Neural cell (in vitro differentiated cells): ENCODE measurements around the gene RERE. TPM values are rescaled to one million over a fixed set of nuclear protein-coding genes. Genes with fewer than 3 reads are reported as not detected.

ENCODE experiments used
- H2AFZ ChIP-seq: fragments of 200-600, 300-800 bp; sonication (generic), shearing (Covaris generic); 2 replicates; pipeline ENCODE4 v1.6.0; 2014; ENCODE audit warnings: low read depth, mild to moderate bottlenecking, antibody characterized with exemption, low read length, moderate library complexity
- H3F3A ChIP-seq: fragments of 200-600 bp; shearing (Covaris generic); 2 replicates; pipeline ENCODE4 v1.6.1; 2016; ENCODE audit warnings: mild to moderate bottlenecking, moderate library complexity, mixed read lengths, antibody characterized with exemption, low read length; ENCODE audit not compliant: insufficient read depth, poor library complexity, severe bottlenecking
- H3K27ac ChIP-seq: fragments of 200-600, 300-800 bp; sonication (generic), shearing (Covaris generic); 2 replicates; pipeline ENCODE4 v1.5.1; 2014; ENCODE audit warnings: mild to moderate bottlenecking, low read length, moderate library complexity
- H3K27me3 ChIP-seq: fragments of 300-800, 200-600 bp; sonication (generic), shearing (Covaris generic); 2 replicates; pipeline ENCODE4 v1.6.0; 2014; ENCODE audit warnings: mild to moderate bottlenecking, low read depth, low read length, moderate library complexity; ENCODE audit not compliant: insufficient read depth
- H3K36me3 ChIP-seq: fragments of 300-800, 200-600 bp; sonication (generic), shearing (Covaris generic); 2 replicates; pipeline ENCODE4 v1.5.1; 2014; ENCODE audit warnings: mild to moderate bottlenecking, antibody characterized with exemption, low read length, moderate library complexity; ENCODE audit not compliant: insufficient read depth
- H3K4me2 ChIP-seq: fragments of 300-800, 200-600 bp; sonication (generic), shearing (Covaris generic); 2 replicates; pipeline ENCODE4 v1.6.0; 2014; ENCODE audit warnings: mild to moderate bottlenecking, low read length
- H3K4me3 ChIP-seq: fragments of 300-800, 200-600 bp; sonication (generic), shearing (Covaris generic); 2 replicates; pipeline ENCODE4 v1.5.1; 2014; ENCODE audit warnings: mild to moderate bottlenecking, low read length, moderate library complexity
- H3K79me2 ChIP-seq: fragments of 200-600 bp; shearing (Covaris generic); replicated peaks from 2 replicates; pipeline ENCODE4 v1.6.0; 2014; ENCODE audit warnings: mild to moderate bottlenecking, low read length, moderate library complexity; ENCODE audit not compliant: insufficient read depth
- H3K9ac ChIP-seq: fragments of 300-800, 200-600 bp; sonication (generic), shearing (Covaris generic); 2 replicates; pipeline ENCODE4 v1.6.1; 2016; ENCODE audit warnings: mild to moderate bottlenecking, low read length, mixed read lengths
- H3K9me2 ChIP-seq: fragments of 200-600 bp; shearing (Covaris generic); 2 replicates; pipeline ENCODE4 v1.6.1; 2016; ENCODE audit warnings: mild to moderate bottlenecking, low read length, mixed read lengths; ENCODE audit not compliant: insufficient read depth
- H3K9me3 ChIP-seq: fragments of 200-600, 300-800 bp; sonication (generic), shearing (Covaris generic); 2 replicates; pipeline ENCODE4 v1.6.1; 2016; ENCODE audit warnings: mild to moderate bottlenecking, mixed run types, low read length, moderate library complexity, mixed read lengths
- H4K20me1 ChIP-seq: fragments of 200-600 bp; shearing (Covaris generic); 2 replicates; pipeline ENCODE4 v1.6.1; 2016; ENCODE audit warnings: mild to moderate bottlenecking, mixed run types; ENCODE audit not compliant: insufficient read depth
- EP300 ChIP-seq: fragments of 450-650 bp; conservative IDR thresholded peaks from 2 replicates; pipeline ENCODE4 v1.6.1; 2014; ENCODE audit warnings: antibody characterized with exemption, mild to moderate bottlenecking, moderate library complexity; ENCODE audit not compliant: poor library complexity, severe bottlenecking
- EZH2 ChIP-seq: fragments of 200-600, 300-800 bp; shearing (Covaris generic), sonication (generic); IDR thresholded peaks from 2 replicates; pipeline ENCODE4 v1.6.1; 2014; ENCODE audit warnings: antibody characterized with exemption, low read length, borderline replicate concordance, mild to moderate bottlenecking; ENCODE audit not compliant: insufficient read depth, poor library complexity, severe bottlenecking
- MXI1 ChIP-seq: fragments of 450-650 bp; conservative IDR thresholded peaks from 2 replicates; pipeline ENCODE4 v1.6.1; 2014; ENCODE audit warnings: antibody characterized with exemption, mild to moderate bottlenecking; ENCODE audit not compliant: poor library complexity, severe bottlenecking
- POLR2AphosphoS5 ChIP-seq: IDR thresholded peaks from 2 replicates; pipeline ENCODE4 v1.6.1; 2012
- RAD21 ChIP-seq: fragments of 450-650 bp; conservative IDR thresholded peaks from 2 replicates; pipeline ENCODE4 v1.6.1; 2014; ENCODE audit warnings: antibody characterized with exemption, mild to moderate bottlenecking, moderate library complexity
- SMC3 ChIP-seq: fragments of 450-650 bp; conservative IDR thresholded peaks from 2 replicates; pipeline ENCODE4 v1.6.1; 2014; ENCODE audit warnings: antibody characterized with exemption, mild to moderate bottlenecking, moderate library complexity; ENCODE audit not compliant: poor library complexity
- TAF1 ChIP-seq: IDR thresholded peaks from 2 replicates; pipeline ENCODE4 v1.6.1; 2012; ENCODE audit warnings: low read depth
- polyA plus RNA-seq: library from polyadenylated mRNA; depleted of rRNA; stranded (reverse); fragments of >200 nt; gene quantifications from 2 replicates; pipeline ENCODE4 v1.2.3, GENCODE V29; 2014
- TF ChIP-seq, protein P1 (sequence below): IDR thresholded peaks from 2 replicates; pipeline ENCODE4 v1.6.1; 2012; ENCODE audit warnings: borderline replicate concordance
- TF ChIP-seq, protein P2 (sequence below): fragments of 450-650 bp; IDR thresholded peaks from 2 replicates; pipeline ENCODE4 v1.5.1; 2014; ENCODE audit warnings: antibody characterized with exemption, mild to moderate bottlenecking, moderate library complexity; ENCODE audit not compliant: poor library complexity, severe bottlenecking

RERE gene
- polyA plus RNA-seq, 1 donor from 2014 or later: 21.0 TPM

DNA sequence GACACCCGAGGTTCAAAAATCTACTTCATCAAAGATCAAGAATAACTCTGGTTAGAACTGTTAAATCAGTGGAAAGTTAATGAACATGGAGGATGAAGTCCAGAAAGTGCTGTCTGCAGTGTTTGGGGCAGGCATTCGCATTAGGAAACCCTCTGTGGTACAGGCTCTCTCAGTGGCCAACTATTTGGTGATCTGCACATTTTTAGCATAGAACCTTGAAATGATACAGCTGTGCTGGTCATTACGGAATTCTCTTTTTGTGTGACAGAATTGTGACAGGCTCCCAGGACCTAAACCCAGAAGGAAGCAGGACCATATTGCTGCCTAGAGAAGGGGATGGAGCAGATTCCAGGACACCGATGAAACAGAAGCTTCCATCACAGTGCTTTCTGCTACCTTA lies 410.5 kb downstream of the RERE start:
- Histone ChIP-seq H3K9me3 (no peaks in the 10 kb centered on the region), H3K36me3 (peaks cover 4% of the 10 kb centered on the region), H4K20me1 (peaks cover 4% of the 10 kb centered on the region), H3K4me2 (no peak overlapping the region), H3K27me3 (no peaks in the 10 kb centered on the region), H3F3A (no peaks in the 10 kb centered on the region), H3K9ac (no peak overlapping the region), H3K79me2 (peaks cover 32% of the 10 kb centered on the region), H3K27ac (no peak overlapping the region), H2AFZ (no peak overlapping the region), H3K4me3 (no peak overlapping the region), H3K9me2 (no peaks in the 10 kb centered on the region)
- TF ChIP-seq EP300 (no peak), EZH2 (no peak), RAD21 (no peak), TAF1 (no peak), MXI1 (no peak), SMC3 (no peak), POLR2AphosphoS5 (no peak)
- TF ChIP-seq, protein P1, sequence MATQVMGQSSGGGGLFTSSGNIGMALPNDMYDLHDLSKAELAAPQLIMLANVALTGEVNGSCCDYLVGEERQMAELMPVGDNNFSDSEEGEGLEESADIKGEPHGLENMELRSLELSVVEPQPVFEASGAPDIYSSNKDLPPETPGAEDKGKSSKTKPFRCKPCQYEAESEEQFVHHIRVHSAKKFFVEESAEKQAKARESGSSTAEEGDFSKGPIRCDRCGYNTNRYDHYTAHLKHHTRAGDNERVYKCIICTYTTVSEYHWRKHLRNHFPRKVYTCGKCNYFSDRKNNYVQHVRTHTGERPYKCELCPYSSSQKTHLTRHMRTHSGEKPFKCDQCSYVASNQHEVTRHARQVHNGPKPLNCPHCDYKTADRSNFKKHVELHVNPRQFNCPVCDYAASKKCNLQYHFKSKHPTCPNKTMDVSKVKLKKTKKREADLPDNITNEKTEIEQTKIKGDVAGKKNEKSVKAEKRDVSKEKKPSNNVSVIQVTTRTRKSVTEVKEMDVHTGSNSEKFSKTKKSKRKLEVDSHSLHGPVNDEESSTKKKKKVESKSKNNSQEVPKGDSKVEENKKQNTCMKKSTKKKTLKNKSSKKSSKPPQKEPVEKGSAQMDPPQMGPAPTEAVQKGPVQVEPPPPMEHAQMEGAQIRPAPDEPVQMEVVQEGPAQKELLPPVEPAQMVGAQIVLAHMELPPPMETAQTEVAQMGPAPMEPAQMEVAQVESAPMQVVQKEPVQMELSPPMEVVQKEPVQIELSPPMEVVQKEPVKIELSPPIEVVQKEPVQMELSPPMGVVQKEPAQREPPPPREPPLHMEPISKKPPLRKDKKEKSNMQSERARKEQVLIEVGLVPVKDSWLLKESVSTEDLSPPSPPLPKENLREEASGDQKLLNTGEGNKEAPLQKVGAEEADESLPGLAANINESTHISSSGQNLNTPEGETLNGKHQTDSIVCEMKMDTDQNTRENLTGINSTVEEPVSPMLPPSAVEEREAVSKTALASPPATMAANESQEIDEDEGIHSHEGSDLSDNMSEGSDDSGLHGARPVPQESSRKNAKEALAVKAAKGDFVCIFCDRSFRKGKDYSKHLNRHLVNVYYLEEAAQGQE: no peak
- TF ChIP-seq, protein P2, sequence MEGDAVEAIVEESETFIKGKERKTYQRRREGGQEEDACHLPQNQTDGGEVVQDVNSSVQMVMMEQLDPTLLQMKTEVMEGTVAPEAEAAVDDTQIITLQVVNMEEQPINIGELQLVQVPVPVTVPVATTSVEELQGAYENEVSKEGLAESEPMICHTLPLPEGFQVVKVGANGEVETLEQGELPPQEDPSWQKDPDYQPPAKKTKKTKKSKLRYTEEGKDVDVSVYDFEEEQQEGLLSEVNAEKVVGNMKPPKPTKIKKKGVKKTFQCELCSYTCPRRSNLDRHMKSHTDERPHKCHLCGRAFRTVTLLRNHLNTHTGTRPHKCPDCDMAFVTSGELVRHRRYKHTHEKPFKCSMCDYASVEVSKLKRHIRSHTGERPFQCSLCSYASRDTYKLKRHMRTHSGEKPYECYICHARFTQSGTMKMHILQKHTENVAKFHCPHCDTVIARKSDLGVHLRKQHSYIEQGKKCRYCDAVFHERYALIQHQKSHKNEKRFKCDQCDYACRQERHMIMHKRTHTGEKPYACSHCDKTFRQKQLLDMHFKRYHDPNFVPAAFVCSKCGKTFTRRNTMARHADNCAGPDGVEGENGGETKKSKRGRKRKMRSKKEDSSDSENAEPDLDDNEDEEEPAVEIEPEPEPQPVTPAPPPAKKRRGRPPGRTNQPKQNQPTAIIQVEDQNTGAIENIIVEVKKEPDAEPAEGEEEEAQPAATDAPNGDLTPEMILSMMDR: no peak

DNA sequence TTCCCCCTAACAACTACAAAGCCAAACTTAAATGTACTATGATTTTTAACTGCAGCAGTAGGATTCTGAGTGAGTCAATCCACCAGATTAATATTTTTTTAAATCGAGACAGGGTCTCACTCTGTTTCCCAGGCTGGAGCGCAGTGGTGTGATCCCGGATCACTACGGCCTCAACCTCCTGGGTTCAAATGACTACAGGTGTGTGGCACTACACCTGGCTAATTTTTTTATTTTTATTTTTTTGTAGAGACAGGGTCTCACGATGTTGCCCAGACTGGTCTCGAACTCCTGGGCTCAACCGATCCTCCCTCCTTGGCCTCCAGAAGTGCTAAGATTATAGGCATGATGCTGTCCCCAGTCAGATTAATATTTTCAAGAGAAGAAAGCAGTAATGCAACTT lies 411.4 kb downstream of the RERE start:
- Histone ChIP-seq H4K20me1 (peaks cover 4% of the 10 kb centered on the region), H3K27me3 (no peaks in the 10 kb centered on the region), H3K79me2 (peaks cover 26% of the 10 kb centered on the region), H3K9me3 (no peaks in the 10 kb centered on the region), H3K4me2 (no peak overlapping the region), H3K36me3 (peaks cover 4% of the 10 kb centered on the region), H3K4me3 (no peak overlapping the region), H3K27ac (no peak overlapping the region), H3K9ac (no peak overlapping the region), H2AFZ (no peak overlapping the region), H3K9me2 (no peaks in the 10 kb centered on the region), H3F3A (no peaks in the 10 kb centered on the region)
- no peak for TF ChIP-seq POLR2AphosphoS5
- TF ChIP-seq EZH2: no peak
- no peak for TF ChIP-seq TAF1
- TF ChIP-seq, protein P1: no peak
- no peak for TF ChIP-seq SMC3
- TF ChIP-seq EP300: no peak
- no peak for TF ChIP-seq MXI1
- no peak for TF ChIP-seq RAD21
- TF ChIP-seq, protein P2: no peak
